HepG2 (cell line): ENCODE results near the gene BST2. TPM values are rescaled to one million over a fixed set of nuclear protein-coding genes. Genes with fewer than 3 reads are reported as not detected.

Experiments used
- ATF7 ChIP-seq, 2 experiments: fragments of 450-650 bp in 1 of 2; sonication (generic) in 1 of 2; formaldehyde crosslinking in 1 of 2; IDR thresholded peaks; 2 replicates each; pipeline versions ENCODE4 v1.4.0 to v1.6.1; 2016 to 2020; ENCODE audit warnings: antibody characterized with exemption in 1 of 2, mild to moderate bottlenecking in 1 of 2, missing genetic modification reagents in 1 of 2
- CENPX ChIP-seq: sonication (generic); formaldehyde crosslinking; IDR thresholded peaks from 2 replicates; pipeline ENCODE4 v1.9.0; 2021; ENCODE audit warnings: mild to moderate bottlenecking, missing genetic modification reagents, moderate library complexity
- FOXM1 ChIP-seq: sonication (generic); formaldehyde crosslinking; IDR thresholded peaks from 2 replicates; pipeline ENCODE4 v1.5.0; 2020; ENCODE audit warnings: missing genetic modification reagents
- GLI4 ChIP-seq: sonication (generic); formaldehyde crosslinking; IDR thresholded peaks from 2 replicates; pipeline ENCODE4 v1.5.1; 2020; ENCODE audit warnings: missing genetic modification reagents, mild to moderate bottlenecking, moderate library complexity, borderline replicate concordance
- HOXD1 ChIP-seq: sonication (generic); formaldehyde crosslinking; IDR thresholded peaks from 2 replicates; pipeline ENCODE4 v1.5.0; 2020; ENCODE audit warnings: missing genetic modification reagents
- RELA ChIP-seq: sonication (generic); formaldehyde crosslinking; IDR thresholded peaks from 2 replicates; pipeline ENCODE4 v1.4.0; 2020; ENCODE audit warnings: missing genetic modification reagents
- SMAD1 ChIP-seq: sonication (generic); formaldehyde crosslinking; IDR thresholded peaks from 2 replicates; pipeline ENCODE4 v1.4.0; 2020; ENCODE audit warnings: missing genetic modification reagents, low read depth, mild to moderate bottlenecking, borderline replicate concordance
- SUZ12 ChIP-seq: fragments of 150-350 bp; IDR thresholded peaks from 2 replicates; pipeline ENCODE4 v1.6.1; 2014; ENCODE audit warnings: low read depth, low read length
- ZFP82 ChIP-seq: sonication (generic); formaldehyde crosslinking; IDR thresholded peaks from 2 replicates; pipeline ENCODE4 v1.5.1; 2020; ENCODE audit warnings: mild to moderate bottlenecking, missing genetic modification reagents, borderline replicate concordance
- ZNF713 ChIP-seq: sonication (generic); formaldehyde crosslinking; IDR thresholded peaks from 2 replicates; pipeline ENCODE4 v1.4.0; 2020; ENCODE audit warnings: mild to moderate bottlenecking, missing genetic modification reagents
- ZNF747 ChIP-seq: sonication (generic); formaldehyde crosslinking; IDR thresholded peaks from 2 replicates; pipeline ENCODE4 v1.8.1; 2023; ENCODE audit warnings: missing genetic modification reagents, mild to moderate bottlenecking, borderline replicate concordance
- ZSCAN21 ChIP-seq: sonication (generic); formaldehyde crosslinking; IDR thresholded peaks from 2 replicates; pipeline ENCODE4 v1.8.0; 2022; ENCODE audit warnings: mild to moderate bottlenecking, missing genetic modification reagents, moderate library complexity, borderline replicate concordance
- ZSCAN30 ChIP-seq: sonication (generic); formaldehyde crosslinking; IDR thresholded peaks from 2 replicates; pipeline ENCODE4 v1.5.0; 2020; ENCODE audit warnings: mild to moderate bottlenecking, missing genetic modification reagents
- polyA plus RNA-seq, 8 experiments: library from polyadenylated mRNA; depleted of rRNA in 3 of 8; stranded (reverse) in 7 of 8; unstranded in 1 of 8; fragments of >200 nt; fragmentation: Illumina TruSeq in 4 of 8; extraction: Trizol in 4 of 8; gene quantifications; 2 replicates each; pipeline versions ENCODE4 v1.2.1 to v1.2.3, GENCODE V29; 2011 to 2016; ENCODE audit warnings: low read depth in 4 of 8, missing spikeins in 1 of 8, mixed read lengths in 1 of 8; ENCODE audit not compliant: insufficient read depth in 1 of 8
- total RNA-seq, 5 experiments: library from RNA; depleted of rRNA; stranded (reverse); fragments of >200 nt; fragmentation: Illumina TruSeq; extraction: Trizol; gene quantifications; 2 replicates each; pipeline ENCODE4 v1.2.3, GENCODE V29; 2016; ENCODE audit warnings: low read depth in 1 of 5
- TF ChIP-seq, protein P1 (sequence below): sonication (generic); formaldehyde crosslinking; IDR thresholded peaks from 2 replicates; pipeline ENCODE4 v1.5.0; 2020; ENCODE audit warnings: mild to moderate bottlenecking, low read depth, missing genetic modification reagents, borderline replicate concordance
- TF ChIP-seq, protein P2 (sequence below): sonication (generic); formaldehyde crosslinking; IDR thresholded peaks from 2 replicates; pipeline ENCODE4 v1.4.0; 2020; ENCODE audit warnings: missing genetic modification reagents
- TF ChIP-seq, protein P3 (sequence below), 2 experiments: sonication (generic) in 1 of 2; formaldehyde crosslinking in 1 of 2; IDR thresholded peaks; 2 replicates each; pipeline versions ENCODE4 v1.4.0 to v1.6.1; 2016 to 2020; ENCODE audit warnings: borderline replicate concordance in 1 of 2, low read depth in 1 of 2, mild to moderate bottlenecking in 1 of 2, missing genetic modification reagents in 1 of 2

The BST2 gene
- total and polyA plus RNA-seq, 2 of the 13 experiments (the other 11 are each of a cell fraction or from before 2014, with no cell fraction given), result 58.8 to 93.8 TPM

DNA sequence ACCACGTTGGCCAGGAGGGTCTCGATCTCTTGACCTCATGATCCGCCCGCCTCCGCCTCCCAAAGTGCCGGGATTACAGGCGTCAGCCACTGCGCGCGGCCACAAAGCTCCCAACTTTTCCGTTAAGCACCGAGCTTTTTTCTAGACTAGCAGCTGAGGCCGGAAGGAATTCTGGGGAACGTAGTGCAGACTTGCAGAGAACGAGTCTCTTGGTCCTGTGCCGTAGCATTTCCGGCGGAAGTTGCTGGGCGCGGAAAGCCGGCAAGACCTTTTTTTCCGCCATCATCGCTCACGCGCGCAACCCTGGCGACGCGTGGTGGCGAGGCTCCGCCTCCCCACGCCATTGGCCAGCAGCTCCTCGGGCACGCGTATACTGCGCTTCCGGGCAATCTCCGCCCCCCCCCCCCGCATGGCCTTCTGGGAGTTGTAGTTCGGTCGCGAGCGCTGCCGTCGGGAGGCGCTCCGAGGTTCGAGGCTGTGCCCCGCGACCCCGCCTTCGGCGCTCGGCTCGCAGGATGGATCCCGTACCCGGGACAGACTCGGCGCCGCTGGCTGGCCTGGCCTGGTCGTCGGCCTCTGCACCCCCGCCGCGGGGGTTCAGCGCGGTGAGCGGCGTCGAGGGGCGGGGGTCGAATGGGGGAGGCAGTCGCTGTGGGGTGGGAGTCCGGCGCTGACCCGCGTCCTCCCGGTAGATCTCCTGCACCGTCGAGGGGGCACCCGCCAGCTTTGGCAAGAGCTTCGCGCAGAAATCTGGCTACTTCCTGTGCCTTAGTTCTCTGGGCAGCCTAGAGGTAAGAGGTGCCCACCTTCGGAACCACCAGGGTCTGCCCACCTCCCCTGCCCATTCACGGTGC is 14.4 kb upstream of the BST2 start, which contains the start of gene MVB12A (continued):
- TF ChIP-seq, protein P1, sequence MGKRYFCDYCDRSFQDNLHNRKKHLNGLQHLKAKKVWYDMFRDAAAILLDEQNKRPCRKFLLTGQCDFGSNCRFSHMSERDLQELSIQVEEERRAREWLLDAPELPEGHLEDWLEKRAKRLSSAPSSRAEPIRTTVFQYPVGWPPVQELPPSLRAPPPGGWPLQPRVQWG (CRISPR knock-in tag), result no peak
- TF ChIP-seq ZSCAN30 (no peak), ZFP82 (CRISPR knock-in tag) (peak; percentile 62; the same call in 1 of the 2 replicates), GLI4 (CRISPR knock-in tag) (no peak), ZNF747 (CRISPR knock-in tag) (no peak; the same call in 1 of the 2 replicates), ZSCAN21 (no peak; the same call in 1 of the 2 replicates), SUZ12 (peak; percentile 52), CENPX (no peak), FOXM1 (no peak), HOXD1 (CRISPR knock-in tag) (peak; percentile 83), ATF7 (IDR thresholded peaks at IDR 0.05) (no peak), ATF7 (CRISPR knock-in tag; IDR thresholded peaks at IDR 0.05) (no peak), SMAD1 (CRISPR knock-in tag) (0 out of 2 replicates have a peak, but pooled peaks have one; percentile 68), ZNF713 (CRISPR knock-in tag) (no peak), RELA (no peak)
- TF ChIP-seq, protein P2, sequence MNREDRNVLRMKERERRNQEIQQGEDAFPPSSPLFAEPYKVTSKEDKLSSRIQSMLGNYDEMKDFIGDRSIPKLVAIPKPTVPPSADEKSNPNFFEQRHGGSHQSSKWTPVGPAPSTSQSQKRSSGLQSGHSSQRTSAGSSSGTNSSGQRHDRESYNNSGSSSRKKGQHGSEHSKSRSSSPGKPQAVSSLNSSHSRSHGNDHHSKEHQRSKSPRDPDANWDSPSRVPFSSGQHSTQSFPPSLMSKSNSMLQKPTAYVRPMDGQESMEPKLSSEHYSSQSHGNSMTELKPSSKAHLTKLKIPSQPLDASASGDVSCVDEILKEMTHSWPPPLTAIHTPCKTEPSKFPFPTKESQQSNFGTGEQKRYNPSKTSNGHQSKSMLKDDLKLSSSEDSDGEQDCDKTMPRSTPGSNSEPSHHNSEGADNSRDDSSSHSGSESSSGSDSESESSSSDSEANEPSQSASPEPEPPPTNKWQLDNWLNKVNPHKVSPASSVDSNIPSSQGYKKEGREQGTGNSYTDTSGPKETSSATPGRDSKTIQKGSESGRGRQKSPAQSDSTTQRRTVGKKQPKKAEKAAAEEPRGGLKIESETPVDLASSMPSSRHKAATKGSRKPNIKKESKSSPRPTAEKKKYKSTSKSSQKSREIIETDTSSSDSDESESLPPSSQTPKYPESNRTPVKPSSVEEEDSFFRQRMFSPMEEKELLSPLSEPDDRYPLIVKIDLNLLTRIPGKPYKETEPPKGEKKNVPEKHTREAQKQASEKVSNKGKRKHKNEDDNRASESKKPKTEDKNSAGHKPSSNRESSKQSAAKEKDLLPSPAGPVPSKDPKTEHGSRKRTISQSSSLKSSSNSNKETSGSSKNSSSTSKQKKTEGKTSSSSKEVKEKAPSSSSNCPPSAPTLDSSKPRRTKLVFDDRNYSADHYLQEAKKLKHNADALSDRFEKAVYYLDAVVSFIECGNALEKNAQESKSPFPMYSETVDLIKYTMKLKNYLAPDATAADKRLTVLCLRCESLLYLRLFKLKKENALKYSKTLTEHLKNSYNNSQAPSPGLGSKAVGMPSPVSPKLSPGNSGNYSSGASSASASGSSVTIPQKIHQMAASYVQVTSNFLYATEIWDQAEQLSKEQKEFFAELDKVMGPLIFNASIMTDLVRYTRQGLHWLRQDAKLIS (CRISPR knock-in tag), result no peak
- TF ChIP-seq, protein P3, sequence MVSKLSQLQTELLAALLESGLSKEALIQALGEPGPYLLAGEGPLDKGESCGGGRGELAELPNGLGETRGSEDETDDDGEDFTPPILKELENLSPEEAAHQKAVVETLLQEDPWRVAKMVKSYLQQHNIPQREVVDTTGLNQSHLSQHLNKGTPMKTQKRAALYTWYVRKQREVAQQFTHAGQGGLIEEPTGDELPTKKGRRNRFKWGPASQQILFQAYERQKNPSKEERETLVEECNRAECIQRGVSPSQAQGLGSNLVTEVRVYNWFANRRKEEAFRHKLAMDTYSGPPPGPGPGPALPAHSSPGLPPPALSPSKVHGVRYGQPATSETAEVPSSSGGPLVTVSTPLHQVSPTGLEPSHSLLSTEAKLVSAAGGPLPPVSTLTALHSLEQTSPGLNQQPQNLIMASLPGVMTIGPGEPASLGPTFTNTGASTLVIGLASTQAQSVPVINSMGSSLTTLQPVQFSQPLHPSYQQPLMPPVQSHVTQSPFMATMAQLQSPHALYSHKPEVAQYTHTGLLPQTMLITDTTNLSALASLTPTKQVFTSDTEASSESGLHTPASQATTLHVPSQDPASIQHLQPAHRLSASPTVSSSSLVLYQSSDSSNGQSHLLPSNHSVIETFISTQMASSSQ (IDR thresholded peaks at IDR 0.05; ENCODE audit: low read depth), result no peak
- TF ChIP-seq, protein P3 (CRISPR knock-in tag; IDR thresholded peaks at IDR 0.05; ENCODE audit: borderline replicate concordance), result peak; percentile 48; the same call in 1 of the 2 replicates
